Measurements from ENCODE around the gene RFX5. TPM values are rescaled to one million over a fixed set of nuclear protein-coding genes. Genes with fewer than 3 reads are reported as not detected.
"Not testable (repeated sequence)": the region's sequence is repeated elsewhere in the genome, so short reads cannot be mapped to it uniquely, and the experiment has no call there.

Gene RFX5
- 21.9 TPM for polyA plus RNA-seq (2012; ENCODE audit: insufficient read depth, insufficient read length, low read depth)

- peaks cover 8% of the 10 kb centered on the region for H3K4me1 ChIP-seq
- DNase-seq: peak; percentile 94
- no peaks in the 10 kb centered on the region for H3K9me3 ChIP-seq
- TF ChIP-seq CTCF (IDR thresholded peaks at IDR 0.05; ENCODE audit: low read depth, low read length): no peak
- peaks cover 10% of the 10 kb centered on the region for H3K36me3 ChIP-seq
- H3K4me3 ChIP-seq (ENCODE audit: low read depth, low read length): peak within 1 kb of the TSS; percentile 89
- H3K27me3 ChIP-seq: no peaks in the 10 kb centered on the region
Measured at GRCh38 chr1:151346769-151347522, at the start of gene RFX5. Gene RFX5, minus strand, starts transcription at chr1:151347252. Its CDS starts 932 bp downstream, at chr1:151346320.

GRCh38 chr1:151396265-151396664 lies 49.2 kb upstream of the RFX5 start:
- peaks cover 18% of the 10 kb centered on the region for H3K36me3 ChIP-seq
- not testable (repeated sequence) for H3K9me3 ChIP-seq; H3K4me3 ChIP-seq (ENCODE audit: low read depth, low read length); H3K4me1 ChIP-seq; H3K27me3 ChIP-seq; DNase-seq

- no peak for DNase-seq
- no peaks in the 10 kb centered on the region for H3K27me3 ChIP-seq
- TF ChIP-seq CTCF (IDR thresholded peaks at IDR 0.05; ENCODE audit: low read depth, low read length): no peak
- H3K4me3 ChIP-seq (ENCODE audit: low read depth, low read length): no peak overlapping the region
- no peaks in the 10 kb centered on the region; the same call in 1 of the 2 replicates for H3K9me3 ChIP-seq
- no peaks in the 10 kb centered on the region for H3K36me3 ChIP-seq
- H3K4me1 ChIP-seq: no peaks in the 10 kb centered on the region
Measured at GRCh38 chr1:151393583-151393982, 46.5 kb upstream of the RFX5 start.

GRCh38 chr1:151391079-151391563 lies 44.1 kb upstream of the RFX5 start:
- Histone ChIP-seq H3K36me3 (no peaks in the 10 kb centered on the region), H3K27me3 (no peaks in the 10 kb centered on the region), H3K9me3 (no peaks in the 10 kb centered on the region; the same call in 1 of the 2 replicates), H3K4me3 (ENCODE audit: low read depth, low read length) (no peak overlapping the region), H3K4me1 (no peaks in the 10 kb centered on the region)
- no peak for TF ChIP-seq CTCF (IDR thresholded peaks at IDR 0.05; ENCODE audit: low read depth, low read length)
- DNase-seq: no peak

- DNase-seq; H3K9me3 ChIP-seq; H3K36me3 ChIP-seq; H3K4me3 ChIP-seq (ENCODE audit: low read depth, low read length); H3K4me1 ChIP-seq; H3K27me3 ChIP-seq: not testable (repeated sequence)
Measured at GRCh38 chr1:151390221-151391078, 43.4 kb upstream of the RFX5 start.

GRCh38 chr1:151386002-151386401 lies 39.0 kb upstream of the RFX5 start:
- Histone ChIP-seq H3K9me3 (no peaks in the 10 kb centered on the region; the same call in 1 of the 2 replicates), H3K27me3 (no peaks in the 10 kb centered on the region), H3K36me3 (no peaks in the 10 kb centered on the region), H3K4me3 (ENCODE audit: low read depth, low read length) (no peak overlapping the region), H3K4me1 (no peaks in the 10 kb centered on the region)
- no peak for TF ChIP-seq CTCF (IDR thresholded peaks at IDR 0.05; ENCODE audit: low read depth, low read length)
- DNase-seq: no peak

Data from BE2C (cell line).